A673 (cell line): Measurements from ENCODE around the gene UBIAD1. TPM values are rescaled to one million over a fixed set of nuclear protein-coding genes. Genes with fewer than 3 reads are reported as not detected.

Experiments used
- BruUV-seq: library from RNA; stranded (reverse); fragments of 400-500 nt; replicated peaks from 2 replicates; lab custom pipeline; 2021; lab: Mats Ljungman, UMichigan
- CTCF ChIA-PET: fragments of 300-600 bp; sonication (Branson Sonifier 250); formaldehyde crosslinking; loops from one replicate; lab custom pipeline; 2022; ENCODE audit warnings: antibody characterized with exemption; lab: Charles Lee
- POLR2A ChIA-PET: fragments of 300-600 bp; sonication (Branson Sonifier 250); formaldehyde crosslinking; loops from one replicate; lab custom pipeline; 2022; ENCODE audit warnings: antibody characterized with exemption; ENCODE audit not compliant: low non-redundant PET; lab: Charles Lee
- DNase-seq: peaks from one replicate; pipeline ENCODE4 v3.0.0-alpha.2; 2015; ENCODE audit warnings: low spot score
- H3K27ac ChIP-seq: fragments of 200-600 bp; sonication (generic); 2 replicates; pipeline ENCODE4 v1.5.1; 2016; ENCODE audit warnings: mixed run types, low read depth, mild to moderate bottlenecking, mixed read lengths, antibody characterized with exemption, low read length; ENCODE audit not compliant: poor library complexity, severe bottlenecking
- H3K27me3 ChIP-seq: fragments of 200-600 bp; sonication (generic); replicated peaks from 2 replicates; pipeline ENCODE4 v1.6.1; 2017; ENCODE audit warnings: mixed run types, low read depth, mild to moderate bottlenecking, mixed read lengths, antibody characterized with exemption, low read length; ENCODE audit not compliant: insufficient read depth, poor library complexity
- H3K36me3 ChIP-seq: fragments of 200-600 bp; sonication (generic); 2 replicates; pipeline ENCODE4 v1.6.1; 2016; ENCODE audit warnings: mixed run types, mild to moderate bottlenecking, mixed read lengths, antibody characterized with exemption, low read length; ENCODE audit not compliant: insufficient read depth, poor library complexity, severe bottlenecking
- H3K4me1 ChIP-seq: fragments of 200-600 bp; sonication (generic); 2 replicates; pipeline ENCODE4 v1.6.1; 2017; ENCODE audit warnings: mixed run types, mild to moderate bottlenecking, mixed read lengths, antibody characterized with exemption, low read length; ENCODE audit not compliant: insufficient read depth, poor library complexity, severe bottlenecking
- H3K4me3 ChIP-seq: fragments of 200-600 bp; sonication (generic); 2 replicates; pipeline ENCODE4 v1.5.1; 2016; ENCODE audit warnings: low read depth, mixed run types, mild to moderate bottlenecking, mixed read lengths, low read length; ENCODE audit not compliant: poor library complexity, severe bottlenecking
- H3K9me3 ChIP-seq: fragments of 200-600 bp; sonication (generic); 2 replicates; pipeline ENCODE4 v1.6.1; 2016; ENCODE audit warnings: mixed run types, low read depth, mild to moderate bottlenecking, mixed read lengths, antibody characterized with exemption, low read length; ENCODE audit not compliant: poor library complexity, severe bottlenecking
- CTCF ChIP-seq: fragments of 300-800, 200-600 bp; sonication (generic); conservative IDR thresholded peaks from 2 replicates; pipeline ENCODE4 v1.5.1; 2017; ENCODE audit warnings: low read depth, mild to moderate bottlenecking, antibody characterized with exemption, low read length, moderate library complexity, mixed read lengths
- EZH2 ChIP-seq: fragments of 200-600 bp; sonication (generic); IDR thresholded peaks from 2 replicates; pipeline ENCODE4 v1.6.1; 2017; ENCODE audit warnings: borderline replicate concordance, low read depth, mild to moderate bottlenecking, mixed read lengths, antibody characterized with exemption, low read length; ENCODE audit not compliant: poor library complexity, severe bottlenecking
- intact Hi-C: fragments of 100-400 bp; cut with micrococcal nuclease; formaldehyde crosslinking; loops from one replicate; pipeline ENCODE4 v1.10.0; 2022; ENCODE audit not compliant: unreplicated experiment
- total RNA-seq: library from RNA; stranded (reverse); gene quantifications from 2 replicates; pipeline ENCODE4 v1.2.3, GENCODE V29; 2021

Gene UBIAD1
- total RNA-seq, 1 experiment from 2014 or later = 19.6 TPM

DNA sequence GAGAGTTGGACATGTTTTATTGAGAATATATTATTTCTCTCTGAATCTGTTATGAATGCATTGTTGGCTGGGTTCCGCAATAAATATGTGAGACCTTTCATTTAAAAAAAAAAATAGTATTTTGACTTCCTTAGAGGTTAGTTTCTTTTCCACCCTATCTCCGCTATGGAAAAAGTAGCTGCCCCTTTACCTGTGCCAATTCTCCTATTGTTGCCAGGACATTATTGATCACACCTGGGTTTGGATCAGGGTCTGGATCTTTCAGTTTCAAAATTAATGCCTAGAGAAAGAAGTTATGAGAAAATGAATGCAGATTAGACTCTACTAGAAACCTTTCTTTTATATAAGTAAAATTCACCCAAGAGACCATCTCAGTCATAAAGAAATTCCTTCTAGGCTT lies 39.8 kb upstream of the UBIAD1 start:
- BruUV-seq = no TSS peak
- H3K9me3 ChIP-seq = no peaks in the 10 kb centered on the region
- CTCF ChIA-PET = no interaction called here
- intact Hi-C loops = no loop called here
- DNase-seq = no peak
- H3K36me3 ChIP-seq = peaks cover 85% of the 10 kb centered on the region
- no peaks in the 10 kb centered on the region for H3K4me1 ChIP-seq
- TF ChIP-seq CTCF = no peak
- TF ChIP-seq EZH2 = no peak
- POLR2A ChIA-PET = no interaction called here
- H3K4me3 ChIP-seq = no peak overlapping the region
- no peak overlapping the region for H3K27ac ChIP-seq
- no peaks in the 10 kb centered on the region for H3K27me3 ChIP-seq

- H3K4me3 ChIP-seq = no peak overlapping the region
- H3K4me1 ChIP-seq = no peaks in the 10 kb centered on the region
- H3K36me3 ChIP-seq = peaks cover 78% of the 10 kb centered on the region
- no TSS peak for BruUV-seq
- H3K27ac ChIP-seq = no peak overlapping the region
- intact Hi-C loops = no loop called here
- no peaks in the 10 kb centered on the region for H3K9me3 ChIP-seq
- ChIA-PET CTCF (no interaction called here), POLR2A (interaction anchor here (0.7 kb wide), 1 partner anchor 393 kb away, joined by 6 read pairs; no protein-coding TSS in a partner anchor)
- TF ChIP-seq CTCF (no peak), EZH2 (no peak)
- DNase-seq = no peak
- H3K27me3 ChIP-seq = no peaks in the 10 kb centered on the region
Measured at GRCh38 chr1:11237356-11237755, 35.6 kb upstream of the UBIAD1 start.

DNA sequence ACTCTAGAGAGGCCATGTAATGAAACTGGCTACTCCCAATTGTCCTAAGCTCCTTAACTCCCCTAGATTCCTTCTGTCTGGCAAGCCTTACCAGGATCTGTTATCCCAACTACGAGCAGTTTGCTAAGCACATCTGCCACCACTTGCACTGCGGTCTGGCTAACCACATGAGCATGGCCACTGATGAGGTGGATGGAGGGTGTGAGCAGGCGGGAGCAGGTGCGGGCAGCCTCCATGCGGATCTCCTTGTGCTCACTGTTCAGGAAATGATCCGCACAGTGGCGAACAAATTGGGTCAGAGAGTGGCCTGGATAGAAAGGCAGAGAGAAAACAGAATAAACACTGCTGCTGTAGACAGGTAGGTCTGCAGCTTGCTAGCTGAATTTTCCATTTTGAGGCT lies 34.7 kb upstream of the UBIAD1 start:
- H3K36me3 ChIP-seq = peaks cover 75% of the 10 kb centered on the region
- H3K27ac ChIP-seq = no peak overlapping the region
- ChIA-PET POLR2A (no interaction called here), CTCF (no interaction called here)
- BruUV-seq = no TSS peak
- H3K9me3 ChIP-seq = no peaks in the 10 kb centered on the region
- DNase-seq = no peak
- no peaks in the 10 kb centered on the region for H3K27me3 ChIP-seq
- no peak overlapping the region for H3K4me3 ChIP-seq
- TF ChIP-seq EZH2 (no peak), CTCF (no peak)
- H3K4me1 ChIP-seq = no peaks in the 10 kb centered on the region
- intact Hi-C loops = no loop called here
